ENCODE measurements around the gene CINP. TPM values are rescaled to one million over a fixed set of nuclear protein-coding genes. Genes with fewer than 3 reads are reported as not detected.

CINP gene
- total and polyA plus RNA-seq, 9 of the 15 experiments (the other 6 are each of a cell fraction or from before 2014, with no cell fraction given) = 36.3 to 63.2 (median 43.7) TPM

DNA sequence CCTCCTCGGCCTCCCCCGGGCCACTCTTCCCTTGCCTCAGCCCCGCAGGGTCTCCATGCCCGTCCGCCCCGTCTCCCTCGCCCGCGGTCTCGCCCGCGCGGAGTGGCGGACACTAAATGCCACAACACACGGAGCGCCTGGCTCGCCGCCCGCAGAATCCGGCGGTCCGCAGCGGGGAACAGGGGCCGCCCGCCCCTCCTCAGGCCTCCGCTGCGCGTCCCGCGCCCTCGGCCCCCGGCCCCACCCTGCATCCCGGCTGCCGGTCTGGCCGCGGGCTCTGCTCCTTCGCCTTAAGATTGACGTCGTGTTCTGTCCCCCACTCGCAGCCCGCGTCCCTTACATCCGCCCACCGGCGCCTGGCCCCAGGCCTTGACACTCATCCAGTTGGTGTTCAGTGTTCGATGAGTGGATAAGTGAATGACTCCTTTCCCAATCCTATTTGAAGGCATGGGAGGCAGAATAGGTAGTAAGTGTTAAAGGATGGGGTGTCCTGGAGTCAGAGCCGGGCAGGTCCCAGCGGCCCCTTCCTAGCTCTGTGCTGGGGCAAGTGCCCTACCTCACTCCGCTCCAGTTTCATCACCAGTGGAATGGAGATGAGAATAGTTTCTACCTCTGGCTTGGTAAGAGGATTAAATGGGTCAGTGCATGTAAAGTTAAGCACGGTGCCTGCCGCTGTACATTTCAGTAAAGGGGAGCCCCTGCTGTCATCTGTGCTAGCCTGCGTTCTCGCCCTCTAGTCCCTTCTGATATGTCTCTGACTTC, 673 bp upstream of the CINP start:
- Histone ChIP-seq H3K4me1 (replicated peaks in 1 of 2; ENCODE audit: control insufficient read depth in 2 of 2, insufficient read depth in 2 of 2, low read length in 2 of 2) (peaks cover 8 to 14% of the 10 kb centered on the region in 2 experiments), H3K79me2 (ENCODE audit: control insufficient read depth, insufficient read depth, low read length) (peaks cover 20% of the 10 kb centered on the region), H3K27me3 (ENCODE audit: control insufficient read depth in 2 of 2, insufficient read depth in 2 of 2, low read length in 2 of 2) (no peaks in the 10 kb centered on the region), H3K4me3 (peak overlapping the region; percentile 66), H3K36me3 (ENCODE audit: control insufficient read depth, insufficient read depth, low read length) (peaks cover 12% of the 10 kb centered on the region), H4K20me1 (replicated peaks; ENCODE audit: control insufficient read depth, insufficient read depth, low read length) (no peaks in the 10 kb centered on the region), H3K9ac (ENCODE audit: insufficient read depth in 1 of 2, low read depth in 2 of 2, low read length in 2 of 2) (peak overlapping the region; percentile 77 to 91), H3K27ac (ENCODE audit: extremely low read depth, low read depth, low read length) (no peak overlapping the region), H3K4me2 (ENCODE audit: insufficient read depth, low read length) (peak overlapping the region; percentile 87), H2AFZ (ENCODE audit: low read depth, low read length) (peak overlapping the region; percentile 76), H3K9me1 (ENCODE audit: control insufficient read depth, insufficient read depth, low read length) (no peaks in the 10 kb centered on the region), H3K9me3 (replicated peaks; ENCODE audit: control insufficient read depth, insufficient read depth, low read depth, low read length) (no peaks in the 10 kb centered on the region)
- peak; percentile 11 for FAIRE-seq
- in situ Hi-C loops (cut with MboI) = no loop called here
- peak; percentile 27 to 58 (median 44) for DNase-seq (ENCODE audit: extremely low read depth in 1 of 4, low spot score in 3 of 4)
- WGBS (ENCODE audit: insufficient coverage, low coverage, missing lambda C conversion rate) = 4% methylated on average over 12 of the region's 53 CpGs
- no TSS peak for BruUV-seq (replicated peaks)
- intact Hi-C loops (cut with micrococcal nuclease) = no loop called here
- ChIA-PET CTCF (ENCODE audit: low intra/inter-chr PET ratio) (no interaction called here), POLR2A (interaction anchor here (0.6 to 2.3 kb wide), 5 partner anchors 12 to 112 kb away, joined by 3 to 9 read pairs (median 3); no protein-coding TSS in a partner anchor)
- peak; percentile 63 for ATAC-seq
- TF ChIP-seq HMGN3 (IDR thresholded peaks at IDR 0.05; ENCODE audit: borderline replicate concordance, extremely low read depth, insufficient read length, low read depth, low read length) = no peak
- TF ChIP-seq, protein P1, sequence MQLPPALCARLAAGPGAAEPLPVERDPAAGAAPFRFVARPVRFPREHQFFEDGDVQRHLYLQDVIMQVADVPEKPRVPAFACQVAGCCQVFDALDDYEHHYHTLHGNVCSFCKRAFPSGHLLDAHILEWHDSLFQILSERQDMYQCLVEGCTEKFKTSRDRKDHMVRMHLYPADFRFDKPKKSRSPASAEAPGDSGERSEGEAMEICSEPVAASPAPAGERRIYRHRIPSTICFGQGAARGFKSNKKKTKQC (CRISPR knock-in tag; IDR thresholded peaks at IDR 0.05) = peak; percentile 20; the same call in 1 of the 2 replicates
- TF ChIP-seq KLF6 (CRISPR knock-in tag; IDR thresholded peaks at IDR 0.05; ENCODE audit: borderline replicate concordance) = no peak
- TF ChIP-seq IRF2 (CRISPR knock-in tag; IDR thresholded peaks at IDR 0.05) = no peak
- no peak for TF ChIP-seq SPI1 (IDR thresholded peaks at IDR 0.05; ENCODE audit: borderline replicate concordance, low read depth, low read length)
- TF ChIP-seq ZNF77 (CRISPR knock-in tag; IDR thresholded peaks at IDR 0.05) = no peak
- 0 out of 2 replicates have a peak, but pooled peaks have one; percentile 24 for TF ChIP-seq KAT7 (CRISPR knock-in tag; IDR thresholded peaks at IDR 0.05; ENCODE audit: borderline replicate concordance)
- no peak for TF ChIP-seq RBM34 (IDR thresholded peaks at IDR 0.05; ENCODE audit: borderline replicate concordance, insufficient read depth, low read length)
- no peak for TF ChIP-seq RFX7 (CRISPR knock-in tag; IDR thresholded peaks at IDR 0.05)
- peak in 1 of 3 experiments; percentile 71; a peak in 1 of 6 replicates for TF ChIP-seq ZBTB11 (CRISPR knock-in tag; IDR thresholded peaks at IDR 0.05)
- no peak for TF ChIP-seq NR3C1 (CRISPR knock-in tag; IDR thresholded peaks at IDR 0.05)
- TF ChIP-seq, protein P2, sequence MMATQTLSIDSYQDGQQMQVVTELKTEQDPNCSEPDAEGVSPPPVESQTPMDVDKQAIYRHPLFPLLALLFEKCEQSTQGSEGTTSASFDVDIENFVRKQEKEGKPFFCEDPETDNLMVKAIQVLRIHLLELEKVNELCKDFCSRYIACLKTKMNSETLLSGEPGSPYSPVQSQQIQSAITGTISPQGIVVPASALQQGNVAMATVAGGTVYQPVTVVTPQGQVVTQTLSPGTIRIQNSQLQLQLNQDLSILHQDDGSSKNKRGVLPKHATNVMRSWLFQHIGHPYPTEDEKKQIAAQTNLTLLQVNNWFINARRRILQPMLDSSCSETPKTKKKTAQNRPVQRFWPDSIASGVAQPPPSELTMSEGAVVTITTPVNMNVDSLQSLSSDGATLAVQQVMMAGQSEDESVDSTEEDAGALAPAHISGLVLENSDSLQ (IDR thresholded peaks at IDR 0.05) = 0 out of 2 replicates have a peak, but pooled peaks have one; percentile 4
- no peak for TF ChIP-seq ZNF695 (CRISPR knock-in tag; IDR thresholded peaks at IDR 0.05)
- peak; percentile 81 for TF ChIP-seq NCOA6 (IDR thresholded peaks at IDR 0.05)
- no peak for TF ChIP-seq SRSF3 (IDR thresholded peaks at IDR 0.05; ENCODE audit: insufficient read depth, low read length)
- TF ChIP-seq POLR2G (IDR thresholded peaks at IDR 0.05; ENCODE audit: low read depth, low read length) = peak; percentile 10
- no peak for TF ChIP-seq L3MBTL2 (IDR thresholded peaks at IDR 0.05)
